ENCODE measurements around the gene CADM1.

CADM1 gene

GRCh38 chr11:115504276-115505158 is at the start of gene CADM1:
TSS of gene CADM1 (minus strand) at chr11:115504415.
- DNase-seq (ENCODE audit: low read depth) = peak; percentile 41

- no peak for DNase-seq (ENCODE audit: low read depth)
Observed at GRCh38 chr11:115552773-115553438, 48.7 kb upstream of the CADM1 start.

GRCh38 chr11:115552151-115552772 is 48.0 kb upstream of the CADM1 start:
- DNase-seq (ENCODE audit: low read depth) = no peak

- DNase-seq (ENCODE audit: low read depth) = no peak
Observed at GRCh38 chr11:115550291-115551059, 46.3 kb upstream of the CADM1 start.

- DNase-seq (ENCODE audit: low read depth) = no peak
Observed at GRCh38 chr11:115548878-115549528, 44.8 kb upstream of the CADM1 start.

GRCh38 chr11:115545581-115546210 is 41.5 kb upstream of the CADM1 start:
- no peak for DNase-seq (ENCODE audit: low read depth)

GRCh38 chr11:115544422-115544948 is 40.3 kb upstream of the CADM1 start:
- no peak for DNase-seq (ENCODE audit: low read depth)

GRCh38 chr11:115541518-115541917 is 37.3 kb upstream of the CADM1 start:
- no peak for DNase-seq (ENCODE audit: low read depth)

GRCh38 chr11:115539844-115540243 is 35.6 kb upstream of the CADM1 start:
- no peak for DNase-seq (ENCODE audit: low read depth)

- no peak for DNase-seq (ENCODE audit: low read depth)
Observed at GRCh38 chr11:115535781-115536180, 31.6 kb upstream of the CADM1 start.

GRCh38 chr11:115530752-115531151 is 26.5 kb upstream of the CADM1 start:
- no peak for DNase-seq (ENCODE audit: low read depth)

- DNase-seq (ENCODE audit: low read depth) = no peak
Observed at GRCh38 chr11:115528225-115528624, 24.0 kb upstream of the CADM1 start.

GRCh38 chr11:115527534-115528125 is 23.4 kb upstream of the CADM1 start:
- no peak for DNase-seq (ENCODE audit: low read depth)

- no peak for DNase-seq (ENCODE audit: low read depth)
Observed at GRCh38 chr11:115525531-115526006, 21.4 kb upstream of the CADM1 start.

- DNase-seq (ENCODE audit: low read depth) = no peak
Observed at GRCh38 chr11:115524572-115524971, 20.4 kb upstream of the CADM1 start.

GRCh38 chr11:115523727-115524399 is 19.6 kb upstream of the CADM1 start:
- DNase-seq (ENCODE audit: low read depth) = no peak

GRCh38 chr11:115522302-115522701 is 18.1 kb upstream of the CADM1 start:
- no peak for DNase-seq (ENCODE audit: low read depth)

- no peak for DNase-seq (ENCODE audit: low read depth)
Observed at GRCh38 chr11:115521825-115522224, 17.6 kb upstream of the CADM1 start.

- DNase-seq (ENCODE audit: low read depth) = no peak
Observed at GRCh38 chr11:115518983-115519628, 14.9 kb upstream of the CADM1 start.

All from fibroblast of gingiva (primary cell).